Brain microvascular endothelial cell (primary cell): ENCODE measurements around the gene SIPA1L3.
A peak's percentile ranks its signal among the peaks of the same experiment; 100 is the strongest.

ENCODE experiments used
- DNase-seq: peaks from one replicate; pipeline ENCODE4 v3.0.0-alpha.2; 2020
- H3K27ac ChIP-seq: fragments of 250-450 bp; sonication (Bioruptor Pico); 2 replicates; pipeline ENCODE4 v1.5.1; 2020; ENCODE audit warnings: mild to moderate bottlenecking, moderate library complexity
- H3K27me3 ChIP-seq: fragments of 250-450 bp; sonication (Bioruptor Pico); replicated peaks from 2 replicates; pipeline ENCODE4 v1.5.1; 2020; ENCODE audit warnings: mild to moderate bottlenecking
- H3K36me3 ChIP-seq: fragments of 250-450 bp; sonication (Bioruptor Pico); replicated peaks from 2 replicates; pipeline ENCODE4 v1.5.1; 2020; ENCODE audit warnings: mild to moderate bottlenecking
- H3K4me3 ChIP-seq: 2 replicates; pipeline ENCODE4 v1.5.1; 2011; ENCODE audit warnings: low read depth, mild to moderate bottlenecking, control low read depth, low read length, moderate library complexity
- CTCF ChIP-seq: IDR thresholded peaks from 2 replicates; pipeline ENCODE4 v1.5.1; 2011; ENCODE audit warnings: low read depth, mild to moderate bottlenecking, moderate library complexity, low read length, control low read depth, inconsistent platforms; ENCODE audit errors: missing control alignments
- in situ Hi-C: cut with HindIII; loops from 2 replicates; pipeline ENCODE4 v1.10.0; 2017; ENCODE audit warnings: low sequenced_read_pairs, low pct_ligation_motif_present

Gene SIPA1L3

GRCh38 chr19:38134540-38135149 lies 227.6 kb downstream of the SIPA1L3 start:
- DNase-seq: peak; percentile 32
- Histone ChIP-seq H3K36me3 (peaks cover 48% of the 10 kb centered on the region), H3K27ac (no peak overlapping the region), H3K27me3 (no peaks in the 10 kb centered on the region), H3K4me3 (no peak overlapping the region)
- in situ Hi-C loops: no loop called here
- peak; percentile 79 for TF ChIP-seq CTCF

- TF ChIP-seq CTCF: no peak
- Histone ChIP-seq H3K27me3 (no peaks in the 10 kb centered on the region), H3K4me3 (no peak overlapping the region), H3K27ac (no peak overlapping the region), H3K36me3 (peaks cover 51% of the 10 kb centered on the region)
- DNase-seq: no peak
- in situ Hi-C loops: no loop called here
Observed at GRCh38 chr19:38135150-38135998, 228.4 kb downstream of the SIPA1L3 start.

- Histone ChIP-seq H3K27me3 (no peaks in the 10 kb centered on the region), H3K27ac (no peak overlapping the region), H3K4me3 (no peak overlapping the region), H3K36me3 (peaks cover 34% of the 10 kb centered on the region)
- no peak for TF ChIP-seq CTCF
- no peak for DNase-seq
- in situ Hi-C loops: no loop called here
Observed at GRCh38 chr19:38139122-38139521, 232.1 kb downstream of the SIPA1L3 start.

GRCh38 chr19:38141108-38141507 lies 234.1 kb downstream of the SIPA1L3 start:
- peaks cover 40% of the 10 kb centered on the region for H3K36me3 ChIP-seq
- no peak for TF ChIP-seq CTCF

GRCh38 chr19:38142176-38143035 lies 235.4 kb downstream of the SIPA1L3 start:
- TF ChIP-seq CTCF: peak; percentile 93
- in situ Hi-C loops: no loop called here
- peak; percentile 60 for DNase-seq
- H3K27me3 ChIP-seq: no peaks in the 10 kb centered on the region
- H3K27ac ChIP-seq: no peak overlapping the region
- no peak overlapping the region for H3K4me3 ChIP-seq
- peaks cover 33% of the 10 kb centered on the region for H3K36me3 ChIP-seq

More at GRCh38 chr19:38141108-38141507, 234.1 kb downstream of the SIPA1L3 start:
- in situ Hi-C loops: no loop called here
- Histone ChIP-seq H3K27me3 (no peaks in the 10 kb centered on the region), H3K27ac (no peak overlapping the region), H3K4me3 (no peak overlapping the region)
- DNase-seq: no peak
